ENCODE data around the gene PRKCE. TPM values are rescaled to one million over a fixed set of nuclear protein-coding genes. Genes with fewer than 3 reads are reported as not detected.

Gene PRKCE
- total RNA-seq, 1 donor from 2014 or later, result 34.1 TPM

GRCh38 chr2:46032161-46032813 is 380.8 kb downstream of the PRKCE start:
- no peak for DNase-seq (ENCODE audit: low spot score)

DNA sequence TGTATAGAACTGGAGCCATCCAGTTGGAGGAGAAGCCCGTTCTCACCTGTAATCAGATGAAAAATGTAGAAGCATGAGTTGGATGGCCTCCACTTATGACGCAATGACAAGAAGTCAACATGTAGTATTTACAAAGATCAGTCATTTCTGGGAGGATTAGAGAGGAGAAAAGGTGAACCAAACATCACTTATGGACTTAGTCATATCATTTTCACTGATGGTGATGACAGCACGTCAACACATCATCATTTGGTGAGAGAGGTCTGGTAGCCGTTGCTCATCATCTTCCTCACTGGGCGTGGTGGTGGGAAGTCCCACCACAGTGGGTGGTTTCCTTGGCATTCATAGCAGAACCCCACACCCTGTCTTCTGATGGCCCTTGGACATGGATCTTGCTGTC is 381.5 kb downstream of the PRKCE start:
- DNase-seq (ENCODE audit: low spot score), result no peak

DNA sequence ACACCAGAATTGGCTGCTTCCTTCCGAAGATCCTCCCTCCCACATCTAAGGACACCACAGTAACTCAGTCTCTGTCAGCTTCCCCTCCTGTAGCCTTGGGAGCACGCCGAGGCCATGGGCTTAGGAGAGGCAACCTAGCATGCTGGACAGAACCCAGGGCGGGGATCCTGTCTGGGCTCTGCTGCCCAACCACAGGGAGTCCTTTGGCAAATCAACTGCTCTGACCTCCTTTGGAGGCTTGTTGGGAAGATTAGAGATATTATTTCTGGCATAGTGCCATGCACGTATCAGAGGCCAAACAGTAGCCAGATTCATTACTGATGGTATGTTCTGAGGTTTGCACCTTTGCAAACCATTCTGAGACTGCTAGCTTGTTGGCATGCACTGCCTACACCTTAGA is 383.1 kb downstream of the PRKCE start:
- no peak for DNase-seq (ENCODE audit: low spot score)

DNA sequence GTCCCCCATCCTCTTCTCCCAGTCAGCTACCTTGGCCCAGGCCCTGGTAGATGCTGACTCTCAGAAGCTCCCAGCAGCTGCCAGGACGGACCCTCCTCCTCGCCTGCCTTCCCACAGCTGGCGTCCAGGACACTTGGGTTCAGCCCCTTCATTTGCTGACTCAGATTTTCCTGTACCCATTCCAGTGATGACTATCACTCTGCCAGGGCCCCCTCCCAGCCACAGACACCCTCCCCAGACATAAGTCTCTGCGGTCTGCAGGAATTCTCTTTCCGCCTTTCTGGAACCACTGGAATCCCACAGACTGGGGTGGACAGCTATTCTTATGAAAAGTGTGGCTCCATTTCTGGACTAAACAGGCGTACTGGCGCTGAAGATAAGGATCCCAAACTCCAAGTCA is 385.5 kb downstream of the PRKCE start:
- no peak for DNase-seq (ENCODE audit: low spot score)

DNA sequence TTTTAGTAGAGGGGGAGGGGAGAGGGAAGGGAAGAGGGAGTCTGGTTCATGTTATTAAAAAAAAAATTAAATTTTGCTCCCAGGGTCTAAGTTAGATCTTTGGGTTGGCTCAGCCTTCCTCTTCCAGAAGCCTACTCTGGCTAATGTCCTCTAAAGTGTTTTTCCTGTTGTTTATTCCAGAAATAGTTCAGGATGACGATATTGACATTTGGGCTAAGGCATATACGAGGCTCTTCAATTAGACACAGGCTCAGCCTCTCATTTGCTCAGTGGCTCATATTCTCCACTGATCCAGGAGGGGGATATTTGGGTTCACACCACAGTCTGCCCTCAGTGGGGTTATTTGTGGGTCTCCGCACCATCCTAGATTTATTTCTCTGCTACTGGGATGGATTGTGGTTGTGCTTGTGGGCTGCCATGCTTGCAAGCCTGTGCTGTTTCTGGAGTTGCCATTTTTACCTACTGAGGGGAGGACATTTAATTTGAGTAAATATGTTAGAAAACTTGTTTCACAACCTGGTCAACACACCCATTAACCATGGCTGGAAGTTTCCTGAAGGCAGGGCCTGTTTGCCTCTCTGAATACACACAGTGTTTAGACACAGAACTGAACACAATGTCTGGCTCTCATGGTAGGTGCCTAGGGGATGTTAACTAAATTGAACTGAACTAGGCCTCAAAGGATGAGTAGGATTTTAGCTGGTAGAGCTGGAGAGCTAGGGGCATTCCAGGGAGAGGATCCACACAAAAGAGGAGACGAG is 388.2 kb downstream of the PRKCE start:
- DNase-seq (ENCODE audit: low spot score), result no peak

DNA sequence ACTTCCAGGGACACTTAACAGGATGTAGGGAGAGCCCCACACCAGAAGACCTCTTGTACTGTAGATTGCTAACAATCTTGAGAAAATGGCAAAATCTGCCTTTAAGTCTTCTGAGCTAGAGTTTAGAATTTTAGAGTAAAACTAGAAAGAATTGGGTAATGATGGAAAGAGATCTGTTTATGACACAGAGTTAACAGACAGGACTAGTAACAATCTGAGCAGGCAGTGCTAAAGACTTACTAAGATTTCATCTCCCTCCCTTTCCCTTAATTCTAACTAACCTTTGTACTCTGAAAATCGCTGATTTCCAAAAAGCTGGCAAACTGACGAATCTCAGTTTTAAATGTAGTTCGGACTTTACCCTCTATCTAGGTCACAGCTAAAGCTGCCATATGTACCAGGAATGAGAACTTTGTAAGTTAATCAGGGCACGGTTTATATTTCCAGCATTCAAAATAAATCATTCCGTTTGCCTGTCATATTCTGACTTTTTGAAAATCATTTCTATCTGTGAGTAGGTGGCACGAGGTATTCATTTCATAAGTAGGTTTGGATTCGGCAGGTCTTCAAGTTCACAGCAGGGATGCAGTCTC is 389.2 kb downstream of the PRKCE start:
- DNase-seq (ENCODE audit: low spot score), result no peak

- DNase-seq (ENCODE audit: low spot score), result no peak
Measured at GRCh38 chr2:46041434-46041833, 390.0 kb downstream of the PRKCE start.

GRCh38 chr2:46042207-46042637 is 390.7 kb downstream of the PRKCE start:
- DNase-seq (ENCODE audit: low spot score), result no peak

- DNase-seq (ENCODE audit: low spot score), result no peak
Measured at GRCh38 chr2:46042711-46043110, 391.2 kb downstream of the PRKCE start.

DNA sequence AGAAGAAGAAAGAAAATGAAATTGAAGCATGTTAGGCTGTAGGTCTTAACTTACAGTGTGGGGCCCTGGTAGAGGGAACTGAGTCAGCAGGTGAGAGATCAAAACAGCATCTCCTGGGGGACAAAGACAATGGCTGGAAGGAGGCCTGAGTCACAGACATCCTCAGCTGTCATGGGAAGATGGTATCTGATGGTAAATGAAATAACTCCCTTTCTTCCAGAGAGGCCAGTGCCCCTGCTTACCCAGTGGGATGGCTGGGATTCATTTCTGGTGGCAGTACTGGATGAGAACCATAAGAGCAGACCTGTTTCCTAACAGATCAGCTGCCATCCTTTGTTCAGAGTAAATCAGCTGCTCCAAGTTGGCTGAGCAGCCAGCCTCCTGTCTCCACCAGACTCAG is 394.4 kb downstream of the PRKCE start:
- no peak for DNase-seq (ENCODE audit: low spot score)

DNA sequence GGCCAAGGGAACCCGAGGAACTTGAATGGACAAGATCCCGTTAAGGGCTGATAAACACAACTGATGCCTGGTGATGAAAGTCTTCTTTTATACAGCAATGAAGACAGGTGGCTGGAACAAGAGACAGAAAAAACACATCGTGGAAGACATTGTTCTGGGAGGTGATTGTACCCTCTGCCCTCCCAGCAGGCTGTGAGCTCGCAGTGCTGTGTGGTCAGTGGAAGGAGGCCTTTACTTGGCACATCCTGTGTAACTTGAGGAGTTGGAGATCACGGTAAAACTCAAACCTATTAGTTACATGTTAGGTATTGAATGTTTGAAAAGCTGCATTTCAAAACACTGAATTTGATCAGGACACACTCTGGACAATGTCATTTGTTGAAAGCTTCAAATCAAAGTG is 395.8 kb downstream of the PRKCE start:
- no peak for DNase-seq (ENCODE audit: low spot score)

DNA sequence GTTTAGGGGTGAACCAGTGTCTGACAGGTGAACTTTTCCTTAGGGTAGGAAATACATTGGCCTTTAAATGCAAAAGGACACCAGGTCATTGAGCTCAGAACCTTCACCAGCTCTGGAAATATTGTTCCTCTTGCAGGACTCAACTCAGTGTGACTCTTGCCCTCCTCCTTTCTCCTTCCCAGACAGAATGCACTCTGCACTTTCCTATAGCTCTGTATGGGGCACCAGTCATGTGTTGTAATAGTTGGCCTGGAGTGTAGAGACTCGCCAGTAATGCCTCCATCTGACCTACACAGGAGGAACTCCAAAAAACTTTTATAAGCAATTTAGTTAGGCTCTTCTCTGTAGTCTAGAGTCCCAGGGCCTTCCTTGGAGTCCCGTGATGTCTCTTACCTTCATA is 397.2 kb downstream of the PRKCE start:
- DNase-seq (ENCODE audit: low spot score), result no peak

- DNase-seq (ENCODE audit: low spot score), result no peak
Measured at GRCh38 chr2:46050027-46050426, 398.6 kb downstream of the PRKCE start.

DNA sequence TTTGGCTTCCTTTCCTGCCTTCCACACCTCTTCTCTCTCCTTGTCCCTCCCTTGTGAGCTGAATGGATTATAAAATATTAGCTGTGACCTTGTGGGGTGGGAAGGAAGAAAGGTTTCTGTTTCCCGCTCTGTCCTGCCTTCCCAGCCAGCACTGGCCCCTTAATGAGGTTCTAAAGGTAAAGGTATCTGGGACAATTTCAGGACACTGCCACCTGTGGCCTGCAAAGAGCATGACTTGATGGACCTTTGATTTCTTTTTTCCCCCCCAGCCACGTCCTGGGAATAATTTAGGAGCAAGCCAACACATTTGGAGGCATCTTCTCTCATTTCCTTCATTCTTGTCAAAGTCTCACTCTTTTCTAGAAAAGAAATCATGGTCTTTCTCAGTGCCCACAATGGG is 399.0 kb downstream of the PRKCE start:
- no peak for DNase-seq (ENCODE audit: low spot score)

GRCh38 chr2:46051085-46051484 is 399.6 kb downstream of the PRKCE start:
- DNase-seq (ENCODE audit: low spot score), result no peak

DNA sequence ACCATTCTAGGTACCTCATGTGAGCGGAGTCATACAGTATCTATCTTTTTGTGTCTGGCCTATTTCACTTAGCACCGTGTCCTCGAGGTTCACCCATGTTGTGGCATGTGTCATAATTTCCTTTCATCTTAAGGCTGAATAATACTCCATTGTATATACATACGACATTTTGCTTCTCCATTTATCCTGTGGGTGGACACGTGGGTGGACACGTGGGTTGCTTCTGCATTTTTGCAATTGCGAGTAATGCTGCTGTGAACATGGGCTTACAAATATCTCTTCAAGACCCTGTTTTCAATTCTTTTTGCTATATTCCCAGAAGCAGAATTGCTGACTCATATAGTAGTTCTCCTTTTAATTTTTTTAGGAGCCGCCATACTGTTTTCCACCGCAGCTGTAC is 402.1 kb downstream of the PRKCE start:
- no peak for DNase-seq (ENCODE audit: low spot score)

- no peak for DNase-seq (ENCODE audit: low spot score)
Measured at GRCh38 chr2:46056541-46056940, 405.1 kb downstream of the PRKCE start.

- DNase-seq (ENCODE audit: low spot score), result no peak
Measured at GRCh38 chr2:46058140-46058539, 406.7 kb downstream of the PRKCE start.

DNA sequence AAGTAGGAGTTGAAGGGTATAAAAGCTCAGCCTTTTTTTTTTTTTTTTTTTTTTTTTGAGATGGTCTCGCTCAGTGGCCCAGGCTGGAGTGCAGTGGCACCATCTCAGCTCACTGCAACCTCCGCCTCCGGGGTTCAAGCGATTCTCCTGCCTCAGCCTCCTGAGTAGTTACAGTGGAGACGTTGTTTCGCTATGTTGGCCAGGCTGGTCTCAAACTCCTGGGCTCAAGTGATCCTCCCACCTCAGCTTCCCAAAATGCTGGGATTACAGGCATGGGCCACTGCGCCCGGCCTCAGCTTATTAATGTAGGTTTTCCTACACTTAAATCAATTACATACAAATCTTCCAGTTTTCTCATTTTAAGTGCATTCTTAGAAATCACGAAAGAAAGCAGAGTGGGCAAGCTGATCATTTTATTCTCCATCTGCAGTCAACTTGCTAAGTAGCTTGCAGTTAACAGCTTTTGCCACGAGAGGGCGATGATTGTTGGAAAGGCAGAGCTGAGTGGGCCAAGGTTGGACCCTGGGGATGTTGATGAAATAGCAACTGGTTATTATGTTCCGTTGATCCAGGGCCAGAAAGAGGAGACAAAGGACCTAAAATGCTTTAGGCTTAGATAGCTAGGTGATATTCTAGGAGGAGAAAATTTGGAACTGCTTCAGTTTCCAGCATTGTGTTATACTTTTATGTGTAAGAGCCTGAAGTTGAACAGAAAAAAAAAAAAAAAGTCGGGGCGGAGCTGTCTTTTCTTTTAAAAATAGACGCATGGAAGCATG is 411.4 kb downstream of the PRKCE start:
- DNase-seq (ENCODE audit: low spot score), result no peak

- DNase-seq (ENCODE audit: low spot score), result no peak
Measured at GRCh38 chr2:46064396-46064795, 412.9 kb downstream of the PRKCE start.

DNA sequence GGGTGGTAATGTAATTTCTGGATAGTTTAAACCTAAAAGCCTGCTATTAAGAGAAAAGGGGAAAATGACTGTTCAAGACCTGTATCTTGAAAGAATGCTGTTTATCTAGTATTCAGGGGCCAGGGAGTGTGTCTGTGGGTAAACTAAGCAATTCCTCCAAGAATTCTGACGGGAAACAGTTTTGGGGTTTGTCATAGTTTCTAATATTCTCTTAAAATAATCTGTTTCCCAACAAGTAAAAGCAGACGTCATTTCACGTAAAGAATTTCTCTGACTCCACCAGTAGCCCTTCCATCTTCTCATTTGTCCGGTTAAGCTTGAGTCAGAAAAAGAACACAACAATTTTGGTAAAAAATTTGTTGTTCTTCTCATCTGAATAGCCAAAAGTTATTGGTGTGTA is 413.7 kb downstream of the PRKCE start:
- DNase-seq (ENCODE audit: low spot score), result no peak

DNA sequence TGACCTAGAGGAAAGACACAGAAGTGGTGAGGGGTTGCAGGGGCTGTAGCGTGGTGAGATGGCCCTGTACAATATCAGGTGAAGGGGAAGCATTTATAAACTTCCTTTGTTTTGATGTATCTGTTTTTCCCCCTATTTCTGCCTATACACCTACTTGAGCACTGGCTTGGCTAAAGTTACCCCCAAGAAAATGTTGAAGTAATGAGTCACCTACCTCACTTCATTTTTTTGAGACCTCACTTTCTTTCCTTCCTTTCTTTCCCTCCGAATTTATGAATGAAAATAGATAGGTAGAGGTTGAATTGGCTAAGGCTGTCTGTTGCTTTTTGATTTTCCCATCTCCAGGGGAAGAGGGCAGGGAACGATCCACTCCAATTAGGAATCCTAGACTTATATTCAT is 414.6 kb downstream of the PRKCE start:
- no peak for DNase-seq (ENCODE audit: low spot score)

Data from mesenteric fat pad (tissue), 1 donor.